GM18867 (cell line): ENCODE measurements around the gene PDE8A.
"Not testable (repeated sequence)": the region's sequence is repeated elsewhere in the genome, so short reads cannot be mapped to it uniquely, and the experiment has no call there.

ENCODE experiments used
- ATAC-seq: cut with Tn5 transposase; IDR thresholded peaks from one replicate; pipeline ENCODE4 v1.9.1; 2021; ENCODE audit warnings: mild to moderate bottlenecking, moderate library complexity; ENCODE audit not compliant: unreplicated experiment

The PDE8A gene

GRCh38 chr15:85009435-85009834 lies 27.8 kb downstream of the PDE8A start:
- ATAC-seq = no peak

GRCh38 chr15:85010071-85010385 lies 28.4 kb downstream of the PDE8A start:
- ATAC-seq = no peak

GRCh38 chr15:85010386-85011159 lies 28.9 kb downstream of the PDE8A start:
- no peak for ATAC-seq

- ATAC-seq = no peak
Measured at GRCh38 chr15:85011160-85011571, 29.5 kb downstream of the PDE8A start.

GRCh38 chr15:85011724-85012123 lies 30.1 kb downstream of the PDE8A start:
- not testable (repeated sequence) for ATAC-seq

GRCh38 chr15:85013785-85014184 lies 32.1 kb downstream of the PDE8A start:
- no peak for ATAC-seq

- no peak for ATAC-seq
Measured at GRCh38 chr15:85014932-85015331, 33.3 kb downstream of the PDE8A start.

GRCh38 chr15:85016275-85016674 lies 34.6 kb downstream of the PDE8A start:
- no peak for ATAC-seq

- ATAC-seq = no peak
Measured at GRCh38 chr15:85019815-85020590, 38.3 kb downstream of the PDE8A start.

- no peak for ATAC-seq
Measured at GRCh38 chr15:85021409-85021808, 39.8 kb downstream of the PDE8A start.

GRCh38 chr15:85022860-85023403 lies 41.3 kb downstream of the PDE8A start:
- no peak for ATAC-seq

GRCh38 chr15:85024003-85024402 lies 42.3 kb downstream of the PDE8A start:
- ATAC-seq = no peak

GRCh38 chr15:85024509-85025336 lies 43.1 kb downstream of the PDE8A start:
- ATAC-seq = no peak

- no peak for ATAC-seq
Measured at GRCh38 chr15:85025516-85026251, 44.0 kb downstream of the PDE8A start.

GRCh38 chr15:85026304-85027032 lies 44.8 kb downstream of the PDE8A start:
- no peak for ATAC-seq

- ATAC-seq = no peak
Measured at GRCh38 chr15:85027033-85027380, 45.4 kb downstream of the PDE8A start.

GRCh38 chr15:85027421-85027820 lies 45.8 kb downstream of the PDE8A start:
- ATAC-seq = no peak

GRCh38 chr15:85028416-85028815 lies 46.8 kb downstream of the PDE8A start:
- ATAC-seq = no peak

- no peak for ATAC-seq
Measured at GRCh38 chr15:85029221-85029620, 47.6 kb downstream of the PDE8A start.
